RWPE2 (cell line): ENCODE results near the gene INPP5J.

Source experiments
- ATAC-seq: fragments of 200-7000 bp; cut with Tn5 transposase; 3 replicates; pipeline ENCODE4 v1.9.1; 2021; ENCODE audit warnings: low read depth
- DNase-seq: peaks from one replicate; pipeline ENCODE4 v3.0.0-alpha.2; 2020; ENCODE audit warnings: low spot score
- H3K27ac ChIP-seq: fragments of 450-650 bp; 2 replicates; pipeline ENCODE4 v1.5.1; 2017; ENCODE audit warnings: mild to moderate bottlenecking; ENCODE audit not compliant: poor library complexity, severe bottlenecking
- H3K27me3 ChIP-seq: fragments of 250-450 bp; sonication (Bioruptor Pico); 2 replicates; pipeline ENCODE4 v1.5.1; 2021; ENCODE audit warnings: mild to moderate bottlenecking, moderate library complexity; ENCODE audit not compliant: insufficient read depth, poor library complexity, severe bottlenecking
- H3K36me3 ChIP-seq: fragments of 250-450 bp; sonication (Bioruptor Pico); 2 replicates; pipeline ENCODE4 v1.5.1; 2020; ENCODE audit warnings: low read depth, mild to moderate bottlenecking, moderate library complexity
- H3K4me1 ChIP-seq: fragments of 250-450 bp; sonication (Bioruptor Pico); 2 replicates; pipeline ENCODE4 v1.5.1; 2021; ENCODE audit warnings: mild to moderate bottlenecking, moderate library complexity; ENCODE audit not compliant: insufficient read depth, poor library complexity, severe bottlenecking
- H3K4me3 ChIP-seq: fragments of 250-450 bp; sonication (Bioruptor Pico); 2 replicates; pipeline ENCODE4 v1.5.1; 2021; ENCODE audit warnings: mild to moderate bottlenecking, moderate library complexity; ENCODE audit not compliant: severe bottlenecking
- H3K9me3 ChIP-seq: fragments of 250-450 bp; sonication (Bioruptor Pico); 2 replicates; pipeline ENCODE4 v1.5.1; 2021; ENCODE audit warnings: mild to moderate bottlenecking, moderate library complexity; ENCODE audit not compliant: severe bottlenecking
- TF ChIP-seq, protein P1 (sequence below): fragments of 450-650 bp; IDR thresholded peaks from one replicate; pipeline ENCODE4 v1.5.1; 2017; ENCODE audit warnings: mild to moderate bottlenecking, moderate library complexity; ENCODE audit not compliant: poor library complexity, severe bottlenecking

INPP5J gene

GRCh38 chr22:31123292-31123602 is 481 bp downstream of the INPP5J start:
- H3K27ac ChIP-seq = no peak overlapping the region
- no peaks in the 10 kb centered on the region for H3K9me3 ChIP-seq
- no peak; the same call in 2 of the 3 replicates for ATAC-seq
- H3K4me1 ChIP-seq = no peaks in the 10 kb centered on the region
- TF ChIP-seq, protein P1, sequence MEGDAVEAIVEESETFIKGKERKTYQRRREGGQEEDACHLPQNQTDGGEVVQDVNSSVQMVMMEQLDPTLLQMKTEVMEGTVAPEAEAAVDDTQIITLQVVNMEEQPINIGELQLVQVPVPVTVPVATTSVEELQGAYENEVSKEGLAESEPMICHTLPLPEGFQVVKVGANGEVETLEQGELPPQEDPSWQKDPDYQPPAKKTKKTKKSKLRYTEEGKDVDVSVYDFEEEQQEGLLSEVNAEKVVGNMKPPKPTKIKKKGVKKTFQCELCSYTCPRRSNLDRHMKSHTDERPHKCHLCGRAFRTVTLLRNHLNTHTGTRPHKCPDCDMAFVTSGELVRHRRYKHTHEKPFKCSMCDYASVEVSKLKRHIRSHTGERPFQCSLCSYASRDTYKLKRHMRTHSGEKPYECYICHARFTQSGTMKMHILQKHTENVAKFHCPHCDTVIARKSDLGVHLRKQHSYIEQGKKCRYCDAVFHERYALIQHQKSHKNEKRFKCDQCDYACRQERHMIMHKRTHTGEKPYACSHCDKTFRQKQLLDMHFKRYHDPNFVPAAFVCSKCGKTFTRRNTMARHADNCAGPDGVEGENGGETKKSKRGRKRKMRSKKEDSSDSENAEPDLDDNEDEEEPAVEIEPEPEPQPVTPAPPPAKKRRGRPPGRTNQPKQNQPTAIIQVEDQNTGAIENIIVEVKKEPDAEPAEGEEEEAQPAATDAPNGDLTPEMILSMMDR = no peak
- H3K27me3 ChIP-seq = no peaks in the 10 kb centered on the region
- peak overlapping the region; percentile 49 for H3K4me3 ChIP-seq
- DNase-seq = no peak
- H3K36me3 ChIP-seq = no peaks in the 10 kb centered on the region

DNA sequence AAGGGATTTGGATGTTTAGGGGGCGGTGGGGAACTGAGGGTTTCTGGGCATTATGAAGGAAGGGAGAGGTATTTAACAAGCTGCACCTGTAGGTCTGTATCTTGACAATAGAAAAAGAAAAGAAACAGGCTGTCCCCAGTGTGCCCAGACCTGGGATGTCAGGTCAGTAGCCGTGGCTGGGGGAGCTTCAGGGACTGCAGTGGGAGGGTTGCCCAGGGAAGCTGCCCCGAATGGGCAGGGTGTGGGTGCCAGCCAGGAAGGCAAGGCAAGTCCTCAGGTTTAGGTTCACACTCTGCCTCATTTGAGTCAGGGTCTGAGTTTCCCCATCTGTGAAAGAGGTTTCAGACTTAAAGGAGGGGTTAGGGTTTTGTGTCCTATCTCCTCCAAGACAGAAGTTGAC is 1.5 kb downstream of the INPP5J start:
- Histone ChIP-seq H3K4me3 (no peak overlapping the region), H3K27ac (no peak overlapping the region), H3K27me3 (no peaks in the 10 kb centered on the region), H3K9me3 (no peaks in the 10 kb centered on the region), H3K4me1 (no peaks in the 10 kb centered on the region), H3K36me3 (no peaks in the 10 kb centered on the region)
- DNase-seq (no peak), ATAC-seq (no peak)
- TF ChIP-seq, protein P1 = no peak

- DNase-seq (no peak), ATAC-seq (no peak)
- Histone ChIP-seq H3K9me3 (no peaks in the 10 kb centered on the region), H3K4me1 (no peaks in the 10 kb centered on the region), H3K27me3 (no peaks in the 10 kb centered on the region), H3K36me3 (no peaks in the 10 kb centered on the region), H3K27ac (no peak overlapping the region), H3K4me3 (no peak overlapping the region)
- TF ChIP-seq, protein P1 = no peak
Measured at GRCh38 chr22:31124811-31125465, 2.2 kb downstream of the INPP5J start.

DNA sequence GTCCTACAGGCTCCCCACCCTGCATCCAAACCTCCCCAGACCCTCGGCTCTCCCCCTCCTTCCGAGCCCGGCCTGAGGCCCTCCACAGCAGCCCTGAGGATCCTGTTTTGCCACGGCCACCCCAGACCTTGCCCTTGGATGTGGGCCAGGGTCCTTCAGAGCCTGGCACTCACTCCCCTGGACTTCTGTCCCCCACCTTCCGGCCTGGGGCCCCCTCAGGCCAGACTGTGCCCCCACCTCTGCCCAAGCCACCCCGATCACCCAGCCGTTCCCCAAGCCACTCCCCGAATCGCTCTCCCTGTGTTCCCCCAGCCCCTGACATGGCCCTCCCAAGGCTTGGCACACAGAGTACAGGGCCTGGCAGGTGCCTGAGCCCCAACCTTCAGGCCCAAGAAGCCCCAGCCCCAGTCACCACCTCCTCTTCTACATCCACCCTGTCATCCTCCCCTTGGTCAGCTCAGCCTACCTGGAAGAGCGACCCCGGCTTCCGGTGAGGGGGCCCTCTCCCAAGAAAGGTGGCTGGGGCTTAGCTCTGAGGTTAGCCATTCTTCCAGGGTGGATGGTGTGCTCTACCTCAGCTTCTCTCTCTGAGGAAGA is 2.9 kb downstream of the INPP5J start:
- ATAC-seq = no peak
- no peak overlapping the region for H3K27ac ChIP-seq
- no peaks in the 10 kb centered on the region for H3K36me3 ChIP-seq
- TF ChIP-seq, protein P1 = no peak
- no peaks in the 10 kb centered on the region for H3K9me3 ChIP-seq
- no peaks in the 10 kb centered on the region for H3K27me3 ChIP-seq
- H3K4me3 ChIP-seq = no peak overlapping the region
- H3K4me1 ChIP-seq = no peaks in the 10 kb centered on the region
- no peak for DNase-seq
